GM10248 (cell line): ENCODE data around the gene CKM.
"Not testable (repeated sequence)": the region's sequence is repeated elsewhere in the genome, so short reads cannot be mapped to it uniquely, and the experiment has no call there.

Experiments used
- CTCF ChIA-PET: fragments of 300-600 bp; sonication (Branson Sonifier 250); formaldehyde crosslinking; extraction: SDS; loops from one replicate; lab custom pipeline; 2021; ENCODE audit warnings: antibody characterized with exemption; lab: Yijun Ruan, JAX
- POLR2A ChIA-PET: fragments of 350-650 bp; sonication (Branson Sonifier 250); formaldehyde crosslinking; extraction: SDS; loops from one replicate; lab custom pipeline; 2020; ENCODE audit warnings: antibody characterized with exemption; lab: Yijun Ruan, JAX
- DNase-seq: peaks from one replicate; pipeline ENCODE4 v3.0.0; 2012; ENCODE audit errors: extremely low spot score
- CTCF ChIP-seq: IDR thresholded peaks from 2 replicates; pipeline ENCODE4 v1.5.1; 2012; ENCODE audit warnings: mild to moderate bottlenecking, low read depth; ENCODE audit errors: extremely low read depth, missing control alignments, control extremely low read depth

Gene CKM

GRCh38 chr19:45311621-45312020, 11.1 kb downstream of the CKM start:
- no peak for TF ChIP-seq CTCF
- ChIA-PET POLR2A (no interaction called here), CTCF (interaction anchor here (2.2 kb wide), 1 partner anchor 28 kb away, joined by 5 read pairs; no protein-coding TSS in a partner anchor)
- DNase-seq = no peak

DNA sequence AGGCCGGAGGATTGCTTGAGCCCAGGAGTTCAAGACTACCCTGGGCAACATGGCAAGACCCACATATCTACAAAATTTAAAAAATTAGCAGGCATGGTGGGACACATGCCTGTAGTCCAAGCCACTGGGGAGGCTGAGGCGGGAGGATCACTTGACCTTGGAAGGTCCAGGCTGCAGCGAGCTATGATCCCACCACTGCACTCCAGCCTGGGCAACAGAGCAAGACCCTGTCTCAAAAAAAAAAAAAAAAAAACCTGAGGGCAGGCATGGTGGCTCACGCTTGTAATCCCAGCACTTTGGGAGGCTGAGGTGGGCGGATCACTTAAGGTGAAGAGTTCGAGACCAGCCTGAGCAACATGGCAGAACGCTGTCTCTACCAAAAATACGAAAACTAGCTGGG, 13.4 kb downstream of the CKM start:
- CTCF ChIA-PET, POLR2A ChIA-PET, DNase-seq: not testable (repeated sequence)

DNA sequence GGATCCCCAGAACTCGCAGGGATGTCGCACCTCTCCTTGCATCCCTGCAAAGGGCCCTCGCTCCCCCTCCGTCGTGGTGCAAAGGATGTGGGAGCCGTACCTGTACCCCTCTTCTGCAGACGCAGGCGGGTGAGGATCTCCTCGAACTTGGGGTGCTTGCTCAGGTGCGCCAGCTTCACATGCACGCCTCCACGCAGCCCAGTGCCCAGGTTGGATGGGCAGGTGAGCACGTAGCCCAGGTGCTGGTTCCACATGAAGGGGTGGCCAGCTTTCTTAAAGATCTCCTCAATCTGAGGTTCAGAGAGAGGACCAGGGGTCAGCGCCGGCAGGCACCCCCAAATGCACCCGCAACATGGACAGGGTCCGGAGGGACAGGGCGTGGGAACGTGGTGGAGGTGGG, 15.3 kb downstream of the CKM start:
- ChIA-PET POLR2A (no interaction called here), CTCF (no interaction called here)
- DNase-seq = no peak
- no peak for TF ChIP-seq CTCF

- CTCF ChIA-PET = interaction anchor here (1.3 kb wide), 1 partner anchor 43 kb away, joined by 3 read pairs; no protein-coding TSS in a partner anchor
- no peak for DNase-seq
- POLR2A ChIA-PET = no interaction called here
- no peak for TF ChIP-seq CTCF
Observed at GRCh38 chr19:45306518-45307027, 16.1 kb downstream of the CKM start.

DNA sequence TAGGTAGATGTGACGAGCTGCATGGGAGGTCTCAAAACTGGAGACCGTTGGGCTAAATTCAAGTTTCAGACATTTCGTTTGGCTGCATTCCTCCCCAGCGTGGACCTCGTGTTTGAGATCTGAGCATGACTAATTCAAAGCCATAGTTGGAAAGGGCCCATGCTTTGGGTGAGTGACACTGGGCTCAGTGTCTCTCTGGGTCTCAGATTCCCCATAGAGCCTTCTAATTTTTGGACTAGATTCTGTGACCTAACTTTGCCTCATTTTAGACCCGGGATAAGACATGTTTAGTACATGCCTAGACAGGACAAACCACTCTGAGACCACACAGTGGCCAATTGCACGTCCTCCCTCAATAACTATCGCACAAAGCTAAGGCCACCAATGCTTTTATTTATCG, 16.6 kb downstream of the CKM start:
- DNase-seq = no peak
- ChIA-PET CTCF (interaction anchor here (1.3 kb wide), 1 partner anchor 42 kb away, joined by 3 read pairs; no protein-coding TSS in a partner anchor), POLR2A (no interaction called here)
- no peak for TF ChIP-seq CTCF

DNA sequence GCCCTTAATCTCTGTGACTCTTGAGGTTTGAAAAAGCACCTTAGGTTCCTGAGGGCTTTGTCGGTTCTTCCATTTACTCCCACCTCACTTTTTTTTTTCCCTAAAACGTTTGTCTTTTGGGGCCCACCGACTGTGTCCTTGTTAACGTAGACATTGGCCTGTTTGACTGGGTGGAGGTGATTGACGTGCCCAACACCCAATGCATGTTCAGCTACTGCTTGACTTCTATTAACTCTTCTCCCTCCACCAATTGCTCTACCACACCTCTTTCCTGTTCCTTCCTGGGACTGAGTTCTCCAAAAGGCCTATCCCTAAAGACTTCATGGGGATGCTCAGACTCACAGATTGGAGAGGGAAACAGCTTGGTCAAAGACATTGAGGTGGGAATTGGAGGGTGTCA, 17.3 kb downstream of the CKM start:
- no peak for DNase-seq
- TF ChIP-seq CTCF = no peak
- POLR2A ChIA-PET = no interaction called here
- CTCF ChIA-PET = interaction anchor here (1.3 kb wide), 1 partner anchor 42 kb away, joined by 3 read pairs; no protein-coding TSS in a partner anchor

DNA sequence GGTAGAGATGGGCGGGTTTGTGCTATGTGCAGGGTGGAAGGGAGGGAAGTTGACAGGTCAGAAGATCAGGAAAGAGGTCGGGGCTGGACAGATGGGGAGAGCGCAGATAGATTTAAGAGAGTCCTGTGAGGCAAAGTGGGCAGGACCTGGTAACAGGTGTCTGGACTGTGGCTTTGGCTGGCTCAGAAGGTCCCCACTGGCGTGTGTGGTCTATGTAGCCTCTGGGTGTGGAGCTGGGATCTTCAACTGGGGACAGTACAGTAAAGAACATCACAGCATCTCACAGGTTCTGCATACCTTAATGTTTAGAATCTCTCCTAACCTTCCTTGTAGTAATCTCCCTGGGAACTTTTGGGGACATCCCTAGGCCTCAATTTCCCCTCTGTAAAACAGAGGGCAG, 17.7 kb downstream of the CKM start:
- no peak for DNase-seq
- ChIA-PET CTCF (interaction anchor here (1.3 to 1.5 kb wide), 2 partner anchors 14 to 41 kb away, joined by 3 to 4 read pairs; no protein-coding TSS in a partner anchor), POLR2A (no interaction called here)
- no peak for TF ChIP-seq CTCF
